Activated CD8-positive, alpha-beta memory T cell treated with anti-CD3 and anti-CD28 coated beads, Interleukin-2, amount 50 U/mL, for 1 hour (primary cell): ENCODE data around the gene CDKL1.
A peak's percentile ranks its signal among the peaks of the same experiment; 100 is the strongest.
"Not testable (repeated sequence)": the region's sequence is repeated elsewhere in the genome, so short reads cannot be mapped to it uniquely, and the experiment has no call there.

Experiments
- DNase-seq: peaks from one replicate; pipeline ENCODE4 v3.0.0-alpha.2; 2020; ENCODE audit errors: extremely low read depth

CDKL1 gene

DNA sequence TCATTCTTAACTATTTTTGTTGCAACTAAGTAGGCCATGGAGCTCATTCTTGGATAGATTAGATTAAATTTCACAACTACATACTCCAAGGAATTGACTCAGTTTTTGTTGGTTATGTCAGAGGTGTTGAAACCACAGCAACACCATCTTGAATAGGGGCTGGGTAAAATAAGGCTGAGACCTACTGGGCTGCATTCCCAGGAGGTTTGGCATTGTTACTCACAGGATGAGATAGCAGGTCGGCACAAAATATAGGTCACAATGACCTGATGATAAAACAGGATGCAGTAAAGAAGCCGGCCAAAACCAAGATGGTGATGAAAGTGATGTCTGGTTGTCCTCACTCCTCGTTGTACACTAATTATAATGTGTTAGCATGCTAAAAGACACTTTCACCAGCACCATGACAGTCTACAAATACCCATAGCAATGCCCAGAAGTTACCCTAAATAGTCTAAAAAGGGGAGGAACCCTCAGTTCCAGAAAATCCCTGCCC, 63.6 kb downstream of the CDKL1 start:
- no peak for DNase-seq

DNA sequence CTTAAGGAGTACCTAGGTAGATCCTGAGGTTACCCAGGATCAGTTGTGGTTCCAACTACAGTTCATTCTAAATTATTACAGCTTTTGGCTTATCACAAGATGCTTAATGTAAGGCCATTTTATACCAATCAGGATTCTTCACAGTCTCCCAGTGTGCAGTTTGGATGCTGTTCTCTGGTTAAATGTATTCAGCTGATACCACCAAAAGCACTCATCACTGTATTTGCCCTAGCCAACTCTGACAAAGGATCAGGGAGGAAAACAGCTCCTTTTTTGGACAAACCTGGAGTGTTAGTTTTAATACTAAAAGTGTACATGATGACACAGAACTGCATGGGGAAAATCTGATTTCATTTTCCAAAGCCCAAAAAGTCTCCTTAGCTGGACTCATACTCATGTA, 65.1 kb downstream of the CDKL1 start:
- no peak for DNase-seq

DNA sequence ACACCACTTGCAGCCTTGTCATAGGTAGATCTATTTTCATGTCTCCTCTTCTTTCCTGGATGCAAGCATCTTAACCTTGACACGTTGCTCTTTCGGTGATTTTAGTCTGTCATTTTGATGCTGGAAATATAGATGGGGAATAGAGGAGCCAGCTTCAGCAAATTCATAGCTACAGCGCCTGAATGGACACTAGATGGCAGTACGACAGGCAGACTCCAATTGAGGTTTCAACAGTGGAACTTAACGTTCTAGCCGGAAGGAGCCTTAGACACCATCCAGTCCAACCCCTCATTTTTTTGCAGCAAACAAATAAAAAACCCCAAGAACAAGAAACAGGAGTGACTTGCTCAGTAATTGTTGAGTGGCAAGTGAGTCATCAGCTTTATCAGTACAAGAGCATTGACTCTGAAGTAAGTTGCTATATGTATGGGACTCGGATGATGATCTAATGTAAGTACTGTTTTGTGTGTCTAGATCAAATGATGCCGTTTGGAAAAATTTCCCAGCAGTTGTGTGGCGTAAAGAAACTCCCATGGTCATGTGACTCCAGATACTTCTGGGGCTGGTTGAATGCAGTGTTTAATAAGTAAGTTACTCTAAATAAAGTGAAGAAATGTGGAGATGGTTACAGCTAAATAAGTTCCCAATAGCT, 75.5 kb downstream of the CDKL1 start:
- peak; percentile 51 for DNase-seq

DNA sequence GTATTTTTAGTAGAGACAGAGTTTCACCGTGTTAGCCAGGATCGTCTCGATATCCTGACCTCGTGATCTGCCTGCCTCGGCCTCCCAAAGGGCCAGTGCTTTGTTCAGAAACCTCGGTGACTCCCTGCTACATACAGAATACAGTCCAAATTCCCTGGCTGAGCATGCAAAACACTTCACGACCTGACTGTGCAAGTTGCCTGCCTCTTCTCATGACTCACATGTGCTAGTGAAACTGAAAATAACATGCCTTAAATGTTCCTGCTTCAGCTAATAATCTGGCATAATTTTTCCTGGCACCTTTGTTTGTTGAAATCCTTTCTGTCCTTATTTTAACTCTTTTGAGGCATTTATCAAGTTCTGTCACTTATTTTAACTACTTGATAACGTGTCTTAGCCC, 76.4 kb downstream of the CDKL1 start:
- DNase-seq = no peak

DNA sequence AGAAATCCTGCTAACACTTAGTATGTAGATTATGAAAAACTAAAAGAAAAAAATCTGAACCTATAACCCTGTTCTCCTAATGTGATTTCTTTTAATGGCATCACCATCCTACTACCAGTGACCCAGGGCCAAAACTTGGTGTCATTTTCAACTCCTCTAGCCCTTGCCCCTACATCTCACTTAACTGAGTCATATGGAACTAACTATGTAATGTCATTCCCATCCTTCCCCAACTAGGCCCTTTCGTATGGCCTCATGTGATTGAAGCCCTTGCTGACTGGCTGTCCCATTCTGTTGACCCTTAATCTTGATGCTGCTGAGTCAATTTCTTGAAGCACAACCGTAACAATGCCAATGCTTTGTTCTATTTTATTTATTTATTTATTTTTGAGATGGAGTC, 77.0 kb downstream of the CDKL1 start:
- no peak for DNase-seq

DNA sequence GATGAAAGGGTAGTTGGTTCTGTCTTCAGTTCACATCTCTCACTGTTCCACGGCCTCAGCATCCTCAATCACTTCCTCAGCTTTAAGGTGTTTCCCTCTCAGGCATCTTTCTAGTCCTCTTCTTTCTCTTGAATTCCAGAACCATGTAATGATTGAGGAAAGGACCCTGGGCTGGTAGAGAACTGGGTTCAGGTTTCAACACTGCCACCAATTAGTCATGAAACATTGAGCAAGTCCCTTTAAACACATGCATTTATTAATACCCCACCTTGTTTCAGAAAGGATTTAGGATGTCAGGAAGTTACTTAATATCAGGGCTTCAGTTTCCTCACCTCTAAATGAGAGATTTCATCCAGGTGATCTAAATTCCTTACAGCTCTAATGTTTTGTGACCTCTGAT, 77.4 kb downstream of the CDKL1 start:
- no peak for DNase-seq

DNA sequence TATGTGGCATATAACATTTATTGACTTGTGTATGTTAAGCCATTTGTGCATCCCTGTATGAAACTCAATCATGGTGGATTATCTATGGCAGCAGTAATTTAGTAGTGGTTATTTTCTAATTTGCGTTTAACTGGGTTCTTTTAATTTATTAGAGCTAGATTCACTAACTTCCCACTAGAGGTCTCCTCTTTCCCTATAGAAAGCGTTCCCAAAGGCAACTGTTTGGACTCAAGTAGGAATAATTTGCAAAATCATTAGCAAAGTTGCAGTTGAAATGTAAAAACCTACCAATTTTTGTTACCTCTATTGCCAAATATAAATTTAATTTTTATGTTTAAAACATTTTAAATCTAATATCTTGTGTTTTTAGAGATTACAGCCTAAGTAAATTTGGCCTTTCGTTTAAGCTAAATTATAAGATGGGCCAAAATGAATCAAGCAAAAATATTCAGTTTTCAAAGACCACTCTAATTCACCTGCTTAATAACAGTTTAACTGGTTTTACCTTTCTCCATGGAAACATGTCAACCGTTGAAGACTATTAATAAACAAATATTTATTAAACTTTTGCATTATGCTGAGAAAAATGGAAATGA, 78.6 kb downstream of the CDKL1 start:
- no peak for DNase-seq

DNA sequence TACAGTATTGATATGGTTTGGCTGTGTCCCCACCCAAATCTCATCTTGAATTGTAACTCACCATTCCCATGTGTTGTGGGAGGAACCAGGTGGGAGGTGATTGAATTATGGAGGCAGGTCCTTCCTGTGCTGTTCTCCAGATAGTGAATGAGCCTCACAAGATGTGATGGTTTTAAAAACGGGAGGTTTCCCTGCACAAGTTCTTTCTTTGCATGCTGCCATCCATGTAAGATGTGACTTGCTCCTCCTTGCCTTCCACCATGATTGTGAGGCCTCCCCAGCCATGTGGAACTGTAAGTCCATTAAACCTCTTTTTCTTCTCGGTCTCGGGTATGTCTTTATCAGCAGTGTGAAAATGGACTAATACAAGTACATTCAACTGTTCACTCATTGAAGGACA, 82.6 kb downstream of the CDKL1 start:
- not testable (repeated sequence) for DNase-seq

DNA sequence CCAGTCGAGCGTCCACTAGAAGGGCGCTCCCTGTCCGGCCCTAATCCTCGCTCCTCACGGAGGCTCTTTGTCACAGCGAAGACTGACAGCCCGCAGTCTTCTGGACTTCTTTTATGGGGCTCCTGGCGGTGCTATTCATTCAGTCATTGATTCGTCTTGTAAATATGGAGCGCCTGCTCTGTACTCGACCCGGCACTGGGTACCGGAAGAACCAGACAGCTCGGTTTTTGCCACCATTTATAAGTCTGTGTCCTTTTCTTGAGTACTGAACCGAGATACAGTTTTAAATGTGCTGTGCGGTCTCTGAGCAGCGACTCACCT, 84.0 kb downstream of the CDKL1 start:
- DNase-seq = peak; percentile 19

DNA sequence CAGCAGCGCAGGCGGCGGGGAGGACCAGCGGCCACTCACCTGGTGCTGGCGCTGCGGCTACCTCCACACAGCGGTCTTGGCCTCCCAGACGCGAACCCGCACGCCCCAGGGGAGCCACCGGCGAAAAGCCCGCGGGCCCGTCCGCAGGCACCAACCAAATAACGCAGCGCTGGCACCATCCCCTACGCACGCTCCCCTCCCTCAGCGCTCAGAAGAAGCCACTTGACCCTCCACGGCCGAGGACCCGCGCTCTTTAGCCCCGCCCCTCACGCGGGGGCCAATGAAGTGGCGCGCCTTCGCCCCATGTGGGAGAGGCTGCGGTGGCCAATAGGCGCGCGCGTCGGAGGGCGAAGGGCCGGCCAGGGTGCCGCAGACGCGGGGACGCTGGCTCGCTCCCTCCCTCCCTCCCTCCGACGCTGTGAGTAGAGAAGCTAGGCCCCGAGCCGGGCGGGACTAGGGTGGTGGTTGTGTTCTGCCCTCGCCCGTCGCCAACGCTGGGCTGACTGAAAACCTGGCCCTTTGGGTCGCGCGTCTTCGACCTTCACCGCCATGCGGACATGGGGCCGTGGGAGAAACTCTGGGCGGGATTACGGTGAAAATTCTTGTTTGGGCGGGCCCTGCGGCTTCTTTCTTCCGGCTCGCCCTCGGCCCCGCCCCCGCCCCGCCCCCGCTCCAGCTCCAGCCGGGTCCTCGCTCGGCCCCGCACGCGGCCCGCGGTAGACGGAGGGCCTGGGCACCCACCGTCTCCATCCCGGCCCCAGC, 84.5 kb downstream of the CDKL1 start, which contains the start of the genes DMAC2L and L2HGDH:
Gene DMAC2L (plus strand): TSS at position 353 of the 762 bp plus-strand sequence. CDS start 9,164 bp downstream, outside the sequence.
Gene L2HGDH (minus strand): TSS at position 258 of the 762 bp plus-strand sequence. CDS start 79 bp downstream, at position 179.
- peak; percentile 46 for DNase-seq

DNA sequence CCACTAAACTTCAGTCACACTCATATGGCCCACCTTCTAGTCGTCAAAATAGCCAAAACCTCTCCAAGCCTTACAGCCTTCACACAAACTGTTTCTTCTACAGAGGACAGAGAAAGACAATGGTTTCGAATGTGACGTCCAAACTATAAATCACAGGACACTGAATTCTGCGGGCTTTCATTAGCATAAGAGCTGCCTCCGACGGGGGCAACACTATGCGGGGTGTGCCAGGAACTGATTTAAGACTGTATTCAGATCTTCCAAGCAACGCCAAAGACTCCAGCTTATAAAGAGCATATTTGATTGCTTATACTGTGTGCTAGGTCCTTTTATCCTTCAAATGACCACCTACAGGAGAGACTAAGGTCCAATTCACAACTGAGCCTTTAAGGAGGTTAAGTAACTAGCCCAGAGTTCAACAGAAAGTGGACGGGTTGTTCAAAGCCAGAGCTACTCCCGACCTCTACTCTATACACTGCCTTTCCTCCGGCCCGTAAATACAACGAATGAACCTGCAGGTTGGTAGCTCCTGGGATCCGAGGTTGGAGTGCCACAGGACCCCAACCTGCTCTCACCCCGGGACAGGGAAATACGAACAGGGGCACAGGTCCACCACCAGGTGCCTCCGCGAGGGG, 85.2 kb downstream of the CDKL1 start:
- DNase-seq = no peak

DNA sequence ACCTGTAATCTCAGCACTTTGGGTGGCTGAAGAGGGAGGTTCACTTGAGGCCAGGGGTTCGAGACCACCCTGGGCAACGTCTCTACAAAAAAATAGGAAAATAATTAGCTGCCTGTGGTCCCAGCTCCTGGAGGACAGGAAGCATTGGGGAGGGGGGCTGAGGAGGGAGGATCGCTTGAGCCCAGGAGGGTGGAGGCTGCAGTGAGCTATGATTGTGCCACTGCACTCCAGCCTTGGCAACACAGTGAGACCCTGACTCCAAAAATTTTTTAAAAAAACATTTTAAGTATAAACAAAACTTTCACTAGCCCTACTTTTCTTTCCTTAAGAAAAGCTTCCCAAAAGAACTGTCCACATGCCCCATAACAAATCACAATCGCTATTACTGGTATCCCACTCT, 86.2 kb downstream of the CDKL1 start:
- no peak for DNase-seq

DNA sequence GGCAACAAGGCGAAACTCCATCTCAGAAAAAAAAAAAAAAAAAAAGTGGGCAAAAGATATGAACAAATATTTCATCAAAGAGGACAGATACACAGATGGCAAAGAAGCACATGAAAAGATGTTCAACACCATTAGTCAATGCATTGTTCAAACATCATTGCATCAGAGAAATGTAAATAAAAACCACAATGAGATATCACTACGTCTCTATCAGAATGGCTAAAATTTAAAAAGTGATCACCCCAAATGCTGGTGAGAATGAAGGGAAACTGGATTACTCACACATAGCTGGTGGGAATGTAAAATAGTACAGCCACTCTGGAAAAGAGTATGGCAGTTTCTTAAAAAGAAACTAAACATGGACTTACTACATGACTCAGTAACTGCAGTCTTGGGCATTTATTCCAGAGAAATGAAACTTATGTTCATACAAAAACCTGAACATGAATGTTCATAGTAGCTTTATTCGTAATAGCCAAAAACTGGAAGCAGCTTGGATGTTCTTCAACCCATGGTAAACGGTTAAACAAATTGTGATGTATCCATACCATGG, 88.2 kb downstream of the CDKL1 start:
- no peak for DNase-seq

DNA sequence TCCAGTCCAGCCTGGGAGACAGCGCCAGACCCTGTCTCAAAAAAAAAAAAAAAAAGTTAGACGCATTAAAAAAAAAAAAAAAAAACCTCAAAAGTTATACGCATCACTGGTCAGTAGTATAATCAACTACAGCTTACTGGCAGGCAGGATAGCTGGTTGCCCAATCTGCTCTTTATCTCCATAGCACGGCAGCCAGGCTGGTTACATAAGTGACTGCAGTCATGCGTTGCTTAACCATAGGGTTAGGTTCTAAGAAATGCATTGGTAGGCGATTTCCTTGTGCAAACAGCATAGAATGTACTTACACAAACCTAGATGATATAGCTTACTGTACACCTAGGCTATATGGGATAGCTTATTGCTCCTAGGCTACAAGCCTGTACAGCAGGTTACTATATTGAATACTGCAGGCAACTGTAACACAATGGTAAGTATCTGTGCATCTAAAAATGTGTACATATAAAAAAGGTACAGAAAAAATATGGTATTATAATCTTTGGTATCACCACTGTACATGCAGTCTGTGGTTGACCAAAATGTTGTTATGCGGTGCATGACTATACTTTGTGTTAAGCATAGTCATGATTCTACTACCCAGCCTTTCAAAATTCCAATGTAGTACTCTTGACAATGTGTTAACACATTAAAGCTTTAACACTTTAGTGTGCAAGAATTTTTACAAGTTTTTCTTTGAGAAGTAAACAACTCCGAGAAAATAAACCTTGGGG, 92.8 kb downstream of the CDKL1 start:
- DNase-seq = no peak

DNA sequence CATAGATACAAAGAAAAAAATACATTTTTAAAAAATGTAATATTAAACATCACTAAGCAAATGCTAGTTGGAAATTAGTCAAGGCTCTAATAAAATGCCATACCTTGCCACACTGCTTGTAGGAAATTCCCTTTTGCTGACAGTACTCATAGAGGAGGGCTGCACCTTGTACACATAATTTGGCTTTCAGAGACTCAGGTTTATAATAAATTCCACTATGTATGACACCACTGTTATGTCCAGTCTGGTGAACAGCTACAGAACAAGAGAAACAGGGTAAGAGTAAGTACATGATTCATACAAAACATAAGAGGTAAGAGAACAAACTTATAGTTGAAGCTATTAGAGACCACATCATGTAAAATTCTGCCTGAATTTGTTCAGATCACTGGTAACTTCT, 94.8 kb downstream of the CDKL1 start:
- DNase-seq = no peak

DNA sequence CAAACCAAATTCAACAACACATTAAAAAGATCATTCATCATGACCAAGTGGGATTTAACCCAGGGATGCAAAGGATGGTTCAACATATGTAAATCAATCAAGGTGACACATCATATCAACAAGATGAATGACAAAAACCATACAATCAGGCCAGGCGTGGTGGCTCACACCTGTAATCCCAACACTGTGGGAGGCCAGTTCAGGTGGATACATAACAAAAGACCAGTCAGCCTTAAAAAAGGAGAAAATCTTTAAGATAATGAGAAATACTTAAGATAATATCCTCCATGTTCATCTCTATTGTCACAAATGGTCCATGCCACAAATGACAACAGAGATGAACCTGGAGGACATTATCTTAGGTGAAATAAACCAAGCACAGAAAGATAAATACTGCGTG, 97.1 kb downstream of the CDKL1 start:
- DNase-seq = no peak

DNA sequence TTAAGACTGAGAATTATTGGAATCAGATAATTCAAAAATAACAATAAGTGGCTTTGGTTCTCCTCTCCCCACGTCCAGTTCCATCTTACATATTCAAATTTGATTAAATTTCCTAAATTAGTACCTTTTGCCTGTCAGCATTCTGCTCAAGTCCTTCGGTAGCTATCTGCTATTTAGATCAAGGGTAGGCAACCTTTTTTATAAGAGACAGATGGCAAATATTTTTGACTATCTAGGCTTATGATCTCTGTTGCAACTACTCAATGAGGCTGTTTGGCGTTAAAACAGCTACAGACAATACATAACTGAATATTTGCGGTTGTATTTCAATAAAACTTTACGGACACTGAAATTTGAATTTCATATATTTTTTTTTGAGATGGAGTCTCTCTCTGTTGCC, 106.4 kb downstream of the CDKL1 start:
- no peak for DNase-seq

DNA sequence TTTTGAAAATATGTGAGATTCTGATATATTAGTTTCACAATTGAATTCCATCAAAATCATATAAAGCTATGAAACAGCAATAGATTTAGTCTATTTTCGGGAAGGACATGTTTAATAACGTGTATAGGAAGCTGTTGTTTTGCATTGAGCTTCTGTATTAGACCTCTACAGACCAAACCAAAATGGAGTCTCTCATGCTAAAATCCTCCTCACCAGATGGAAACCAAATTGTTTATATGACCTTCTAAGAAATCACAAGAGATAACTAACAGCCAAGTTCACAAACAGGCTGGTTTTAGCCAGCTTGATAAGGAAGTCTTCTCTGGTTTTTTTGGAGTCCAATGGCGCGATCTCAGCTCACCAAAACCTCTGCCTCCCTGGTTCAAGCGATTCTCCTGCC, 108.5 kb downstream of the CDKL1 start:
- no peak for DNase-seq

DNA sequence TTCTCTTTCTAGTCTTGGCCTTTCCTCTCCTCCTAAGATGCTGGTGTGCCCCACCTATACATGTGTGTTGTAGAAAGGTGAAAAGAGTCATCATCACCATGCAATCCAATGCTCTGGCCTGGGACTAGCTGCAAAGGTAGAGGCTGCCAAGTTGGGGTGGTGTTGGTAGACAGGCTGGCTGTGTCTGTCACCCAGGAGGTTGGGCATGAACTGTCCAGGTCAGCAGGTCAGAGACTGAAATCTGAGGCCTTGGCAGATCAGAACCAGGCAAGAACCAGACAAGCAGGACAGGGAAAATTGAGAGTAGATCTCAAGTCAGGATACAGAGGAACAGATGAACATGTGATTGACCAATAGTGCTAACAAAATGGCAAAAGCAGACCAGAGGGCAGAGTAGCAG, 110.8 kb downstream of the CDKL1 start:
- no peak for DNase-seq
